Measurements from ENCODE around the gene P2RX2. TPM values are rescaled to one million over a fixed set of nuclear protein-coding genes. Genes with fewer than 3 reads are reported as not detected.

P2RX2 gene
- total and polyA plus RNA-seq, 2 experiments from 2014 or later, result not detected

- Histone ChIP-seq H3K27me3 (peaks cover 4% of the 10 kb centered on the region), H3K9me3 (ENCODE audit: low read depth) (no peaks in the 10 kb centered on the region), H3K27ac (no peak overlapping the region), H4K20me1 (ENCODE audit: insufficient read depth, poor library complexity, severe bottlenecking) (no peaks in the 10 kb centered on the region), H3K79me2 (no peaks in the 10 kb centered on the region), H3K4me3 (no peak overlapping the region), H3K9me2 (replicated peaks; ENCODE audit: insufficient read depth) (no peaks in the 10 kb centered on the region), H3K4me2 (no peak overlapping the region), H2AFZ (no peak overlapping the region), H3K4me1 (ENCODE audit: insufficient read depth) (no peaks in the 10 kb centered on the region), H3K36me3 (replicated peaks; ENCODE audit: insufficient read depth, low read depth) (no peaks in the 10 kb centered on the region)
- DNase-seq (ENCODE audit: low spot score), result no peak
- 93% methylated on average over 32 of the region's 32 CpGs for WGBS (ENCODE audit: low lambda C conversion rate, missing lambda C conversion rate)
- TF ChIP-seq CTCF (IDR thresholded peaks at IDR 0.05; ENCODE audit: poor library complexity) (no peak), EZH2 (IDR thresholded peaks at IDR 0.05; ENCODE audit: borderline replicate concordance) (no peak)
Observed at GRCh38 chr12:132624910-132625630, 6.5 kb downstream of the P2RX2 start.

- 98% methylated on average over 24 of the region's 24 CpGs for WGBS (ENCODE audit: low lambda C conversion rate, missing lambda C conversion rate)
- H3K79me2 ChIP-seq, result no peaks in the 10 kb centered on the region
- H3K36me3 ChIP-seq (replicated peaks; ENCODE audit: insufficient read depth, low read depth), result no peaks in the 10 kb centered on the region
- no peak overlapping the region for H2AFZ ChIP-seq
- no peak for DNase-seq (ENCODE audit: low spot score)
- no peaks in the 10 kb centered on the region for H3K9me3 ChIP-seq (ENCODE audit: low read depth)
- H3K4me1 ChIP-seq (ENCODE audit: insufficient read depth), result no peaks in the 10 kb centered on the region
- H3K4me2 ChIP-seq, result no peak overlapping the region
- no peaks in the 10 kb centered on the region for H3K27me3 ChIP-seq
- no peak overlapping the region for H3K27ac ChIP-seq
- no peaks in the 10 kb centered on the region for H3K9me2 ChIP-seq (replicated peaks; ENCODE audit: insufficient read depth)
- TF ChIP-seq EZH2phosphoT487 (IDR thresholded peaks at IDR 0.05; ENCODE audit: low read depth, severe bottlenecking, unreplicated experiment) (no peak), EZH2 (IDR thresholded peaks at IDR 0.05; ENCODE audit: borderline replicate concordance) (no peak), CTCF (IDR thresholded peaks at IDR 0.05; ENCODE audit: poor library complexity) (no peak)
- H3K4me3 ChIP-seq, result no peak overlapping the region
- no peaks in the 10 kb centered on the region for H4K20me1 ChIP-seq (ENCODE audit: insufficient read depth, poor library complexity, severe bottlenecking)
Observed at GRCh38 chr12:132625731-132626430, 7.3 kb downstream of the P2RX2 start.

GRCh38 chr12:132629330-132629729 is 10.8 kb downstream of the P2RX2 start:
- no peaks in the 10 kb centered on the region for H3K4me1 ChIP-seq (ENCODE audit: insufficient read depth)
- no peak overlapping the region for H3K27ac ChIP-seq
- no peaks in the 10 kb centered on the region for H3K79me2 ChIP-seq
- H3K36me3 ChIP-seq (replicated peaks; ENCODE audit: insufficient read depth, low read depth), result no peaks in the 10 kb centered on the region
- H3K9me3 ChIP-seq (ENCODE audit: low read depth), result no peaks in the 10 kb centered on the region
- H4K20me1 ChIP-seq (ENCODE audit: insufficient read depth, poor library complexity, severe bottlenecking), result no peaks in the 10 kb centered on the region
- no peaks in the 10 kb centered on the region for H3K27me3 ChIP-seq
- no peak overlapping the region for H3K4me2 ChIP-seq
- DNase-seq (ENCODE audit: low spot score), result no peak
- H3K4me3 ChIP-seq, result no peak overlapping the region
- no peaks in the 10 kb centered on the region for H3K9me2 ChIP-seq (replicated peaks; ENCODE audit: insufficient read depth)
- WGBS (ENCODE audit: low lambda C conversion rate, missing lambda C conversion rate), result 91% methylated on average over 6 of the region's 6 CpGs
- TF ChIP-seq EZH2 (IDR thresholded peaks at IDR 0.05; ENCODE audit: borderline replicate concordance) (no peak), EZH2phosphoT487 (IDR thresholded peaks at IDR 0.05; ENCODE audit: low read depth, severe bottlenecking, unreplicated experiment) (no peak)
- no peak overlapping the region for H2AFZ ChIP-seq

GRCh38 chr12:132630672-132631071 is 12.1 kb downstream of the P2RX2 start:
- TF ChIP-seq EZH2phosphoT487 (IDR thresholded peaks at IDR 0.05; ENCODE audit: low read depth, severe bottlenecking, unreplicated experiment) (no peak), CTCF (IDR thresholded peaks at IDR 0.05; ENCODE audit: poor library complexity) (no peak), EZH2 (IDR thresholded peaks at IDR 0.05; ENCODE audit: borderline replicate concordance) (no peak)
- DNase-seq (ENCODE audit: low spot score), result no peak
- Histone ChIP-seq H3K36me3 (replicated peaks; ENCODE audit: insufficient read depth, low read depth) (no peaks in the 10 kb centered on the region), H3K4me3 (no peak overlapping the region), H3K9me2 (replicated peaks; ENCODE audit: insufficient read depth) (no peaks in the 10 kb centered on the region), H3K79me2 (no peaks in the 10 kb centered on the region), H3K27ac (no peak overlapping the region), H4K20me1 (ENCODE audit: insufficient read depth, poor library complexity, severe bottlenecking) (no peaks in the 10 kb centered on the region), H3K4me2 (no peak overlapping the region), H3K4me1 (ENCODE audit: insufficient read depth) (no peaks in the 10 kb centered on the region), H3K27me3 (no peaks in the 10 kb centered on the region), H2AFZ (no peak overlapping the region), H3K9me3 (ENCODE audit: low read depth) (no peaks in the 10 kb centered on the region)
- WGBS (ENCODE audit: low lambda C conversion rate, missing lambda C conversion rate), result 93% methylated on average over 6 of the region's 6 CpGs

Data from hepatocyte (in vitro differentiated cells).